Left kidney (tissue), 2 donors: ENCODE data around the gene SPINT2. TPM values are rescaled to one million over a fixed set of nuclear protein-coding genes. Genes with fewer than 3 reads are reported as not detected.
"Not testable (repeated sequence)": the region's sequence is repeated elsewhere in the genome, so short reads cannot be mapped to it uniquely, and the experiment has no call there.

Experiments
- DNase-seq: peaks from one replicate; pipeline ENCODE4 v3.0.0-alpha.2; 2013
- polyA plus RNA-seq: library from polyadenylated mRNA; unstranded; fragments of 120-200 nt; gene quantifications from one replicate; pipeline ENCODE4 v1.2.1, GENCODE V29; 2013; ENCODE audit not compliant: insufficient read length

The SPINT2 gene
- polyA plus RNA-seq, 1 donor: 274 TPM

DNA sequence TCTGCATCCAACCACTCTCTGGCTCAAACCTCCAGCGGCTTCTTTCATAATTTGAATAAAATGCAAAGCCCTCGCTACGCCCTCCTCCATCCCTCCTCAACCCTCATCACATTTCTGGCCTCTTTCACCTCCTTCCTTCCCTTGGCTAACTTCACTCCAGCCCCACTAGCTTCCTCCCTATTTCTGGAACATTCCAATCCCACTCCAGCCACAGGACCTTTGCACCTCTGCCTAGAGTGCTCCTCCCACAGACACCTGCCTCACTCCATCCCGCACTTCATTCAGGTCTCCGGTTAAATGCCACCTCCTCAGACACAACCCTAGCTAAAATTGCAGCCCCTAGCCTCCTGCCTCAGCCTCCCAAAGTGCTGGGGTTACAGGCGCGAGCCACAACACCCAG is 32.5 kb upstream of the SPINT2 start:
- DNase-seq: no peak

- no peak for DNase-seq
Measured at GRCh38 chr19:38233740-38234251, 30.6 kb upstream of the SPINT2 start.

GRCh38 chr19:38234615-38235014 is 29.8 kb upstream of the SPINT2 start:
- no peak for DNase-seq

DNA sequence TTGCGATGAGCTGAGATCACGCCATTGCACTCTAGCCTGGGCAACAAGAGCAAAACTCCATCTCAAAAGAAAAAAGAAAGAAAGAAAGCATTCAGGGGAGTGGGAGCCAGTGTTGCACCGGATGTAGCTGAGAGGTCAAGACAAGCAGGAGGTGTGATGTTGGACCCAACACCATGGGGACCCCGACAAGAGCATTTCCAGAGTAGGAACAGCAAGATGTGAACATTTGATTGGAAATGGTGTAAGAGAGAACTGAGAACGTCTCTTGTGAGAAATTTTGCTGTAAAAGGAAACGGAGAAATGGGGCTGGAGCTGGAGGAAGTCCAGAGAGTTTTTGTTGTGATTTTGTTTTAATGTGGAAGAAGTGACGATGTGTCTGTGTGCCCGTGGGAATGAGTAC is 24.6 kb upstream of the SPINT2 start:
- DNase-seq: no peak

GRCh38 chr19:38243279-38243673 is 21.1 kb upstream of the SPINT2 start:
- no peak for DNase-seq

- DNase-seq: no peak
Measured at GRCh38 chr19:38245826-38246498, 18.4 kb upstream of the SPINT2 start.

GRCh38 chr19:38247126-38247525 is 17.2 kb upstream of the SPINT2 start:
- no peak for DNase-seq

DNA sequence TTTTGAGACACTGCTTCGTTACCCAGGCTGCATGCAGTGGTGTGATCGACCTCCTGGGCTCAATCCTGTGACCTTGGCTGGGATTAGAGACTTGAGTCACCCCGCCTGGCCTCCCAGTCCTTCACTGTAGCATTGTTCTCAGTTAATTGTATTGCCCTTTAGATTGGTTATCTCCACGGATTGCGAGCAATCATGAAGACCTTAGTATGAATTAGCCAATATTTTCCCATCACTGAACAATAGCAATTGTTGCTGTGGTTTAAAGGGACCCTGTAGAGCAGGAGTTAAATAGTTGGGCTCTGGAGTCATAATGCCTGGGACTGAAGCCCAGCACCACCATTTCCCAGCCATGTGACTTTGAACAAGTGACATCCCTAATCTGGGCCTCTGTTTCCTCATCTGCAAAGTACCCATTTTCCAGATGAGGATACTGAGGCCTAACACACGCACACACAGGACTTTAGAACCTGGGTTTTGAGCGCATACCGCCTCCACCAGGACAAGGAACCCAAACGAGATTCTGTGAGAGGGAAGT is 16.6 kb upstream of the SPINT2 start:
- DNase-seq: no peak

DNA sequence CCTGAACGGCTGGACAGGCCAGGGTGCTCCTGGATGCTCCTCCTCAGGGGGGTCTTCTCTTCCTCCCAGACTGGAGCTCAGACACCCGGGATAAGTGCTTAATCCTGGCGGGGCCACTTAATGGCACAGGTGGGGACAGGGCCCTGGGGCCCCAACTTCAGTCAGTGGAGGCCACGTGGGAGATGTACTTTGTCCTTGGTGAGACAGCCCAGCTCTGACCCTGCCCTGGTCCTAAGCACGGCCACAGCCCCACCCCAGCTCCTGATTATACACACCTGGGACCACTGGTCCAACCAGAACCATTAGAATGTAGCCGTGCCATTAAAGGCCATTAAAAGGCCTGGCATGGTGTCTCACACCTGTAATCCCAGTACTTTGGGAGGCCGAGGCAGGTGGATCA is 16.0 kb upstream of the SPINT2 start:
- no peak for DNase-seq

- DNase-seq: no peak
Measured at GRCh38 chr19:38250428-38250820, 13.9 kb upstream of the SPINT2 start.

DNA sequence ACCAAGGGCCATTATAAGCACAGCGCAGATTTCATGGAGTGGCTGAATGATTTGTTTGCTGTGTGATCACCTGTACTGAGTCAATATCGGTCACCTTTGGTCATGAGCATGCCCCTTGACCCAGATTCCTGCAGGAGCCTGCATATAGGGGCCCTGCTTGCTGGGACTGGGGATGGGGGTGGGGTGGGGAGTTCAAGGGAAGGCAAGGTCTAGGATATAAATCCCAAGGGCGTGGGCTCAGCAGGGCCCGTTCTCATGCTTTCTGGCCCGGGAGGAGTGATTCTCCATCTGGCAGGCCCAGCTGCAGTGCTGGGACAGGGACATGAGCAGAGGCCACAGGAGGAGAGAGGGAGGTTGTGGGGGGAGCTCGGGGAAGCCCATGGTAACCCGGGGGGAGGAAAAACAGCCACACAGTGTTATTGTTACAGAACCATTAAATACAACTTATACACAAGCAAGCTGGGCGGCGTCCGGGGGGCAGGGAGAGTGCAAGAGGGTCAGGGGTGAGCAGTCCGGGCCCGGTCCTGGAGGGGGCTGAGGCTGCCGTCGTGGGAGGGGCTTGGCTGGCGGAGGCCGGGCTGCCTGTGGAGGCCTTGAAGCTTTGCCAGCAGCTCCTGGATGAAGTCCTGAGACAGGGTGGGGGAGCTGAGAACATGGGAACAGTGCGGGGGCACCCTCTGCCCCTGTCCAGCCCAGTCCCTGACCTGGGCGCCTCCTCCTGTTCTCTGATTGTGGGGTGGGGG is 13.4 kb upstream of the SPINT2 start:
- DNase-seq: no peak

DNA sequence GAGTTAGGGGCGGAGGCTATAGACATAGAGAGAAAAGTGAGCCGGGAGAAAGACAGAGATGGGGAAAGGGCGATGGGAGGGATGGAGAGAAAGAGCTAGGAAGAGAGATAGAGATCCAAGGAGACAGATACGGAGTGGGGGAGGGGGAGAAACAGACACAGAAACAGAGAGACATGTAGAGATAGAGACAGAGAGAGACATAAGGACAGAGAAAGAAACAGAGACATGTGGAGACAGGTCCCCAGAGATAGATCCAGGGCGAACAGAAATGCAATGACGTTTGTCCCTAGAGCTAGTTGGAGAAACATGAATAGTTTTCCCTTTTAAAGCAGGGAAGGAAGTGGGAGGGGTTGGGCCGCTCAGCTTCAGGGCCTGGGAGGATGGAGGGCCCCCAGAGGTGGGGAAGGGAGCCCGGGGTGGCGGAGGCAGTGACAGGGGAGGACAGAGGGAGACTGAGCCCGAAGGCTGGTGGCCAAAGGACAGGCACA is 12.8 kb upstream of the SPINT2 start:
- DNase-seq: no peak

GRCh38 chr19:38252385-38252784 is 12.0 kb upstream of the SPINT2 start:
- no peak for DNase-seq

DNA sequence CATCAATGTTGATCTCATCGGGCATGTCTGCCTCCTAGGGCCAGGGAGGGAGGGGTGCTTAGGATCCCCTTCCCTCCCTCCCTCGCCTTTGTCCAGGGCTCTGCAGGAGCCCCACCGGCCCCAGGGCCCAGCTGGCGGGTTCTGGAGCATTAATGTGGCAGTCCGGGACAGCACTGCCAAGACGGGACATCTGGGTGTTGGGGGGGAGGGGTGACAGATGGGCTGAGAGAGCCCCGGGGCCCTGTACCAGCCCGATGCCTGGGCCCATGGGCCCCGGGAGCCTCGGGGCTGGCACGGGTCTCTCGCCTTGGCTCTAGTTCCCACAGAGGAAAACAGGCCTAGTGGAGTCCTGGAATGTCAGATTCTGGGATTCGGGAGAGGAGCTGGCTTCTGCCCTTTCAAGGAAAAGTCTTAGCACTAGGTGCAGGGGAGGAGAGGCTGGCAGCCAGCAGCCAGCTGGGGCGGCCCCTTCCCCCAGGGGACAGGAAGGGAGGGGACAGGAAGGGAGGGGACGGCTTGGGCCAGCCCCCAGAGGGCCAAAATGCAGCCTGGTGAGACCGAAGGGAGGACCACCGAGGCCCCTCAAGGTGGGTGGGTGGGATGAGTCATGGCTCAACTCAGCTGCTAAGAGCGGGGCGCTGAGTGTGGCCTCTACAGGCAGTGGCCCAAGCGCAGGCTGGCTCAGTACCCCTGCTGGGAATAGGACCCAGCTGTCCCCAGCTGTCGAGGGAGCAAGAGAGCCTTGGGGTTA is 11.3 kb upstream of the SPINT2 start:
- DNase-seq: no peak

GRCh38 chr19:38253788-38254187 is 10.6 kb upstream of the SPINT2 start:
- no peak for DNase-seq

DNA sequence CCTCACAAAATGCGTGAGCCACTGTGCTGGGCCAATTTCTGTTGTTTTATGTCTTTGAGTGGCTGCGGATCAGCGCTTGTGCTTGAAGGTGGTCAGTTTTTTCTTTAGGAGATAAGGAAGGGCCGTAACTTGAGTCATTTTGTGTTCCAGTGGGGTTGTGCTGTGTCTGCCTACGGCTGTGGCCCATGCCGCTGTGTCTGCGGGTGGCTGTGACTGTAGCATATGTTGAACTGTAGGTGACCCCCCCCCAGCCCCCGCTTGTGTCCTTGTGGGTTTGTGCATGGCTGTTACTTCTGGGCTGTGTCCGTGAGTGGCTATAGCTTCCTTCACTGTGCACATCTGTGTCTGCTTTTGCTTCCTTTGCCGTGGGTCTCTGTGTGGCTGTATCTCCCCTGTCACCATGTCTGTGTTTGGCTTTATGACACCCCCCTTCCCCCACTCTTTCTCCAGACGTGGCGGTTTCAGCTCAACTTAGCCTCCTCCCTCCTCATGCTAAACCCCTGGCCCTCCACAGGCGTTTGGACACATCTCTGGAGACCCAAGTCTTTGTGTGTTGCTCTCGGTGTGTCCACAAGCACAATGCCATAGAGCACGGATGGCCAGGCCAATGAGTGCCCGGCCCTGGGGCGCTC is 8.9 kb upstream of the SPINT2 start:
- DNase-seq: no peak

DNA sequence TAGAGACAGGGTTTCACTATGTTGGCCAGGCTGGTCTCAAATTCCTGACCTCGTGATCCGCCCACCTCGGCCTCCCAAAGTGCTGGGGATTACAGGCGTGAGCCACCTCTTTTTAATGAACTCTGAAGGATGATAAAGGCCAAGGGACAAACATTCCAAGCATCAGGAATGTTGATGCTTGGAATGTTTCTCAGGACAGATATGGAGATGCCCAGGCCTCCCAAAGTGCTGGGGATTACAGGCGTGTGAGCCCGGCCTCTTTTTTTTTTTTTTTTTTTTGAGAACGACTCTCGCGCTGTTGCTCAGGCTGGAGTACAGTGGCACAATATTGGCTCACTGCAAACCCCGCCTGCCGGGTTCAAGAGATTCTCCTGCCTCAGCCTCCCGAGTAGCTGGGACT is 2.4 kb upstream of the SPINT2 start:
- DNase-seq: not testable (repeated sequence)

DNA sequence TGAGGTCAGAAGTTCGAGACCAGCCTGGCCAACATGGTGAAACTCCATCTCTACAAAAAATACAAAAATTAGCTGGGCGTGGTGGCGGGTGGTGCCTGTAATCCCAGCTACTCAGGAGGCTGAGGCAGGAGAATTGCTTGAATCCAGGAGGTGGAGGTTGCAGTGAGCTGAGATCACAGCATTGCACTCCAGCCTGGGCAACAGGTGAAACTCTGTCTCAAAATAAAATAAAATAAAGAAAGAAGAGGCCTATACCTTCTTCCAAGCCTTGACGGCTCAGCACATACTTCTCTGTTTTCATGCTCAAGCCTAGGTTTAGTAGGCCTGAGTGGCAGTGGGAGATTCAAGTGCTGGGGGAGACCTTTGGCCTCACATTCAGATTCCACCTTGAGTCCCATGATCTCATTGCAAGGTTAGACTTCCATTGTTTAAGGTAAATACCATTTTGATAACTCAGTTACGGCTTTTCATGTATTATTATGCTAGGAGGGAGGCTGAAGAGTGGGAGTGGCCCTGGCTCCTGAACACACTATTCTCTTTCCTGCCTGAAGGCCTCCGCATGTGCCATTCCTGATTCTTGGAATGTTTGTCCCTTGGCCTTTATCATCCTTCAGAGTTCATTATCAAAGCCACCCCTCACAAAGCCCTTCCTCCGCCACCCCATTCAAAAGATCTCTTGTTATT is 1.6 kb upstream of the SPINT2 start:
- no peak for DNase-seq

DNA sequence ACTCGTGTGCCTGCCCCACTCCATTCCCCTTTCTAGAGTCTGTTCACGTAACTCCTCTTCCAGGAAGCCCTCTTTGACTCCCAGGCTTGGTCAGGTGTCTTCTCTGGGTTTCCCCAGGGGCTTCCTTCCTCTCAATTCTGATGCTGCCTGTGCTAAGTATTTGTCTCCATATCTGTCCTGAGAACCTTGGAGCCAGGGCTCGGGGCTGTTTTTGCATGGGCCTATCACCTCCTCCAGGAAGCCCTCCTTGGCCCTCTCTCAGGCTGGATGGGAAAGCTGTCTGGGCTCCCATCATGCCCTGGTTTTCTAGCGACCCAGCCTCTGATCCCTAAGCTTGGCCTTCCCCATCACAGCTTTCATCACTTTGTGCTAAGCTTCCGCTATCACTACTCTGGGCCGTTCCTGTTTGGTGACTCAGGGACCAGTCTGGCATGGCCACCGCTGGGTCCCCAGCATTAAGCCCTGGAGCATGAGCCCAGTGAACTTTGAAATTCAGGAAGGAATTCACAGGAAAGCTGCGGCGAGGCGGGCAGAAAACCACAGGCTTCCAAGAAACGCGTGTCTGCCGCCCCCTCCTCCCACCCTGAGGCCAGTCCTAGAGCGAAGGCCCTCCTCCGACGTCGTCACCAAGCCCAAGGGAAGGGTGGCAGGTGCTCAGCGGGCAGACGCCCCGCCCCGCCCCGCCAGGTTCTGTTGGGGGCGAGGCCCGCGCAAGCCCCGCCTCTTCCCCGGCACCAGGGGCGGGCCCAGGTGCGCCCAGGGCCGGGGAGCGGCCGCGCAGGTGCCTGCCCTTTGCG is 486 bp upstream of the SPINT2 start:
- peak; percentile 74 for DNase-seq

DNA sequence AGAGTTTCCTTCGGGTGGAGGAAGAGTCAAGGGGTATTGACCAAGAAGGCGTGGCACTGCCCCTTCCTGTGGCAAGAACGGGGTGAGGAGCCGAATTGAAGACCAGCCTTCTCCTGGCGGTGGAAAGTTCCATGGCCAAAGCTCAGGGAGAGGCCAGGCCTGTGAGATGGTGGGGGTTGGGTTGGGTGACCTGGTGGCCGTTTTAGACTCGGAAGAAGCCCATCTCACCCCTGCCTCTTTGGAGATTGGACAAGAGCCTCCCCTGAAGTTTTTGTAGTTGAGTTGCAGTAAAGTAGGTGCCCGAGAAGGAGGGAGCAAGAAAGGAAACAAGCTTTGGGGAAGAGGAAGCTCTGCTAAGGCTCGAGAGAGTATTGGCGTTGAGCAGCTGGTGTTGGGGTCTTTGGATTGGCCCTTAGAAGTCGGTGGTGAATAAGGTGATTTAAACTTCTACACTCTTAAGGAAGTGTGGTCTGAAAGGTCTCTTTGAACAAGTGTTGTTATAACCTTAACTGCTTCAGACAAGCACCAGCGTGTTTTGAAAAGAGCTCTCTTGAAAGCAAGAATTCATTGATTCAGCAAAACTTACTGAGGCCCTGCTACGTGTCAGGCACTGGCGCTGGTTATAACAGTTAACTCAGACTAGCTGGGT is 964 bp downstream of the SPINT2 start:
- DNase-seq: no peak
